C1 segment of cervical spinal cord (tissue), 14 donors: ENCODE data around the gene DLGAP1.
A peak's percentile ranks its signal among the peaks of the same experiment; 100 is the strongest.
"Not testable (repeated sequence)": the region's sequence is repeated elsewhere in the genome, so short reads cannot be mapped to it uniquely, and the experiment has no call there.

Source experiments
- DNase-seq, 14 donors: peaks; one replicate each; lab custom pipeline; 2025; lab: John Stamatoyannopoulos, UW

Gene DLGAP1

DNA sequence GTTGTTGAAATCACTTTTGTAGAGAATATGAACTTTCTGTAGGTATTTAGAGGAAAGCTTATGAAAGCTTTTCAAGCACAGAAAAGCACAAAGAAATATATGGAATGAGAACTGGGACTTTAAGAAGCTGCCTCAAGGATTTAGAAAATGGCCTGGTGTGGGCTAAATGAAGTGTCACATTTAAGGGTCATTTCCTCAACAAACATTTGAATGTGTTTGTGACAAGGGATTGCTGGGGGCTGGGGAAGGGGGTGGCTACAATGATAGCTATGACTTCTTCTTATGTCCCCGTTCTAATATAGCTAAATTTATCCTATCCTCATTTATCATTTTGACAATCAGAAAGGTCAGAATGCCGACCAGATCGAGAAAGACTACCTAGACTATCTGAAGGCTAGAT is 69.2 kb downstream of the DLGAP1 start:
- DNase-seq = no peak

DNA sequence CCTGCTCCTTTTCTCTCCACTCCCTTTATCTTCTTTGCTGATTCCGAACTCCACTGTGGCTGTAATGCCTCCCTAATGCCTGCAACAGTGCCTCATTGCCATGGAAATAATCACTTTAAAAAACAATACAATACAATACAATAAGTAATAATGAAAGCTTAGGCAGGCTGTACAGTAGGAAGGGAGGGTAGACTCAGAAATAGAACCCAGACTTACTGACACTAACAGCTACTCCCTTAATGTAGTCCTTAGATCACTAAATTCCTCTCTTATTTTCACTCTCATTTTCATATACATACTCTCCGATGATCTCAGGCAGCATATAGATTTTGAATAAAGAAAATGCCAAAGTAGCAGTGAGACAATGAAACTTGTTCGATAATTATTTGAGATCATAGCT is 70.2 kb downstream of the DLGAP1 start:
- DNase-seq = no peak

DNA sequence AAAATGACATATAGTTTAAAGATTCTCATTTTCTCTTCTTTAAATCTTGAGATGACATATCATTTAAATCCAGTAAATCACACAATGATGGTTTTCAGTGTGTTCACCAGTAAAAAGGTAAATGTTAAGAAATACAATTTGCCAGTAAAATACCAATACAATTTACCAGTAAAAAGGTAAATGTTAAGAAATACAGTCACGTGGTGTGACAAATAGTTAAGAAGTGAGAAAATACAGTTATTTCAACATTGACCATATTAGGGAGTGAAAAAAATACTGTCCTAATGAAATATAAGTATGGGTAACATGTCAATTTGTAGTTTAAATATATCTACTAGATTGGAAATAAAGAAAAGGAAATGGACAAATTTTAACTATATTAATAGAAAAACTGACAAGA is 80.5 kb downstream of the DLGAP1 start:
- DNase-seq = no peak

DNA sequence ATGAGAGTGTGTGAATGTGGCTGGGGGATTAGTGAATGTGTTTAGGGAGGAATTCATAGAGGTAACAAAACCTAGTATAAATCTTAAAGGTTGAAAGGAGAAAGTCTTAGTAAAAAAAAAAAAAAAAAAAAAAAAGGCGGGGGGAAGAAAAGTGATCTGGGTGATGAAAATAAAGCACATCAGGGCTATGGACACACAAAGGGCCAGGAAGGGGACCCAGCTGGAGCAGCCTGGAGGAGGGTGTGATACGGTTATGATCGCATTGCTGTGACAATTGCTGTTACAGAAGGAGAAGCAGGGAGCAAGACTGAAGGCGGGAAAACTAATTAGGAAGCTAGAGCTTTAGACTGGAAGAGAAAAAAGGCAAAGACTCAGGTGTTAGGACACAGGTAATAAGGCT is 85.4 kb downstream of the DLGAP1 start:
- no peak for DNase-seq

DNA sequence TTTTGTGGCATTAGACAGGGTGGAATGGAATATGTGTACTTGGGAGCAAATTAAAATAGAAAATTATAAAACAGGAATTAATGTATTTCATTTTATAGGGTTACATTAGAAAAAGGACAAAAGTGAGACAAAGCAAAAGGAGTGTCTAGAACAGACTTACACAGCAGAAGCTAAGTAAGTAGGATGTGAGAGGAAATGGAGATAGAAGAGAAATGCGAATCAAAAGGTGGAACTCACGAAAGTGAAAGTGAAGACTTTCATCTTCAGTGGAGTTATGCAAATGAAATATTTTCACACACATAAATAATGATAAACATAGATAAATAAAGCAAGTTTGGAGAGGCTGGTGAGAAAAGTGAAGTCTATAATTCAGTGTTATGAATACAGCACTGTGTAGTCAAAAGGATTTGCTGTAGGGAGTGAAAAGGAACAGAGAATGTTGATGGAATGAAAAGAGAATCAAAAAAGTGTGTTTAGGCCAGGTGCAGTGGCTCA is 94.8 kb downstream of the DLGAP1 start:
- no peak for DNase-seq

DNA sequence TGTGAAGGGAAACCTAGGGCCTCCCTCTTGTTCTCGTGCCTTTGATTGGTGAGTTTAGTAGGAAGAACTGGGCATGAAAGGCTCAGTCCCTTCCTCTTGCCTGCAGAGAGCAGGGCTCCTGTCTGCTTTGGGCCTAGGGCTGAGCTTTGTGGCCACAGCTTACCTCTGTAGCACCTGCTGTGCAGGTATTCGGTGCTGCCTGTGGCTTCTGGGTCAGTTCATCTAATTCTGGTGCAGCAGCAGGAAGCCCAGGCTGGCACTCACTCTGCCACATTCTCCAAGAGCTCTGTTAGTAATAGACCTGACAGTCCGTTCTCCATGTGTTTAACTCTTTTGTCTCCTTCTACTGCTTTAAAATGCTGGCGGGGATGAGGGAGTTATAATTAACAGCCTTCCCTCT is 96.5 kb downstream of the DLGAP1 start:
- peak in 1 of 14 donors; percentile 91 for DNase-seq

DNA sequence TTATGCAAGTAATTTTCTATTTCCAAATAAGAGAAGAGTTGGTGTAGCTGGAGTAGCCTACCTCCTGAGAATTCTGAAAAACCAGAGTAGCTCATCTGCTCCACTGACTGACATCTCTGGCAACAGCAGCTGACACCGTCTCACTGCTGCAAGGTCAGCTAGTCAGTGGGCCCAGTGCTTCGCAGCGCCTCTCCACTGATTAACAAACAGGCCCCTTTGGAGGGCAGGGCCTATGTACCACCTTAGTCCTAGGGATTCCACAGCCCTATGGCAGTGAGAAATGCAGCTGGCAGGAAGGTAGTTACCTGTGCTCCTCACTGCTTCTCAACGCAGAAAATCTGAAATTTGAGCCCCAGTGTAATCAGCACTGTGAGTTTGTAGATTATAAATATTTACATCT is 97.5 kb downstream of the DLGAP1 start:
- DNase-seq = no peak

DNA sequence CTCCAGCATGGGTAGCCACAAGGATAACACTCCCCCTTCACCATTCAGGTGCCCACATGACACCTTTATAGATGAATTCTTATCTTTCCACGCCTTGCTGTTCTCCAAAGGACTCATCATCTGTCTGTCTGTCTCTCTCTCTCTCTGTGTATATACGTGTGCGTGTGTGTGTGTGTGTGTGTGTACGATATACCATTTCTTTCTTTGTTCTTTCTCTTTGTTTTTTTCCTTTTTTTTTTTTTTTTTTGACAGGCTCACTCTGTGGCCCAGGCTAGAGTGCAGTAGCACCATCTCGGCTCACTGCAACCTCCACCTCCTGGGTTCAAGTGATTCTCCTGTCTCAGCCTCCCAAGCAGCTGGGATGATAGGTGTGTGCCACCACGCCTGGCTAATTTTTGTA is 98.2 kb downstream of the DLGAP1 start:
- DNase-seq = no peak

DNA sequence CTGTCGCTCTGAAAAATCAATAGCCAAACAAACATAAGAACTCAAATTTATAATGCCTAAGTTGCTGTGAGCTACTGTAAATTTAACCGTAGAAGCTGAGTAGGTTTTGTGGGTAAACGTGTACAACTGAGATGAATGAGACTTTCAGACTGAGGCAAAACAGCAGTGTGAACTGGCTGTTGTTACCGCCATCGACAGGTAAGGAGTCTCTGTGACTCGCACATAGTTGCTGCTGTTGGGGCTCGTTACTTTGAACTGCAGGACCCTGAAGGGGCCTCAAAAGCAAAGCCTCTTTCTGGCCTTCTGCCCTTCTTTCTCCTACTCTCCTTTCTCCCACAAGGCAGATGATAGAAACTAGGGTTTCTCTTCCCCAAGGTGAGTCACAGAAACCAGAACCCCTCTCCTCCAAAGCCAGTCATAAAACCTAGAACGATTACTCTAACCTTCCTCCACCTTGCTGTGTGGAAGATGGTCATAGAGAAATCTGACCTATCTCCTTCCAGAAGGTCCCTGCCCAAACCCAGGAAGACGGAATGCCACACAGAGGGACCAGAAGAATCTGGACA is 101.2 kb downstream of the DLGAP1 start:
- DNase-seq = no peak

DNA sequence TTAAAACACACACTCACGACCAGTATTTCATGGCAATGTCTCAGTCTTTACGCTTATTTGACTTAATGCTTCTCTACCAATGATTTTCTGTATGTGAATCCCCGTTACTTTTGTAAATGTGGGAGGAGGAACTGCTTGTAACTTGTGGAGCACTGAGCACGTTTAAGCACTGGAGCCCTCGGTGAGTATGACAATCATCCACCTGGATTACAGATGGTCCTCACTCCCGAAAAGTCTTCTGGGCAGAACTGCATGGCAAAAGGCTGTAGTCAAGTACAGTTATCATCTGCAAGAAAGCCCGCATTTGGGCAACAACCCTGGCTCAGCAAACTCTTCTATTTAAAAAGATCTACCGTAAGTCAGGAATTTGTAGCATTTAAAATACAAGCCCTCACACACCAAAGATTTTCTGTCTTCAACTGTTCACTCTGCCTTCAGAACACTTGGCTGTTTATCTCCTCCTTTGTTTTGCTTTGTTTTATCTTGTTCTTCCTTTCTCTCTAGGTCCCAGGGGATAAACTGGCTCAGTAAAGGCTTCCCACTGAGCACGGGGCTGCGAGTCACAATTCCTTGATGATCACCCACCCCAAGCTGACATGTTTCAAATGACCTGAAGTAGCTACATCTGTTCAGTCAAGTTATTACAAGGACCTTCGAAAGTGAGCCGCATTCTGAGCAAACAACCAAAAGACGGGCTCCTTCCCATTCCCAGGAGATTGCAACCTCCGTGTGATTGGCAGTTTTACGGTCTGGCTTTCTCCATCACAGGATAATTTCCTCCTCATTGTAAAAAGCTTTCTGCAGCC is 102.2 kb downstream of the DLGAP1 start:
- DNase-seq = peak in 1 of 14 donors; percentile 67

DNA sequence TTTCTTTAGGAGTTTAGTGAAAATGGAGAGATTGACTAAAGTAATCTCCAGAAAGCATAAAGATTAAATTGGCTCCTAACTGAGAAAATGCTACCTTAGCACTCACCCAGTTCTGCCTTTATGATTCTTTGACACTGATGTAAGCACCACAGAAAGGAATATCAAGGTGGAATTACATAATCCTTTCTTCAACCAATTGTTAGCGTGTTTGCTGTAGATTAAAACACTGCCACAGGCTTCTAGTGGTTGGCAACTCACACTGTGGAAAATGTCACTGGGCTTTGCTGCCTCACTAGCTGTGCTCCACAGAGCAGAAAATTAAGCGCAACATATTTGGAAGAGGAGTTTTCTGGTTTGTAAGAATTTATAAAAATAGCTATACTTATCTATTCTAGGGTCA is 104.1 kb downstream of the DLGAP1 start:
- peak in 1 of 14 donors; percentile 95 for DNase-seq

DNA sequence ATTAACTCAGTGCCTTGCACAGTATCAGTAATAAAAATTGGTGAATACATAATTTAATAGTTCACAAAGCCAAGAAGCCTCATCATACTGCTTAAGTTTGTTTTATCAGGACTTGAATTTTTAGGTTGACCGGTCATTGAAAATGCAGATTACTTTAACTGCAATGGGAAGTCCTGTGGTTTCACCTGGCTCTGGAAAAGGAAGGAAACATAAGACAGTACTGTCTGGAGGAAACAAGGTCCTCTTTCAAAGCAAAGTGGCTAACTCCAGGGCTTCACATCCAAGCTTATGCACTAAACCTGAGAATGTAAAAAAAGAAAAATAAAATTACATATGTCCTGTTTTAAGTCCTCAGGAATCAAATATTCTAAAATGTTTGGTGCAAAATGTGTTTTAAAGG is 119.7 kb downstream of the DLGAP1 start:
- DNase-seq = no peak

DNA sequence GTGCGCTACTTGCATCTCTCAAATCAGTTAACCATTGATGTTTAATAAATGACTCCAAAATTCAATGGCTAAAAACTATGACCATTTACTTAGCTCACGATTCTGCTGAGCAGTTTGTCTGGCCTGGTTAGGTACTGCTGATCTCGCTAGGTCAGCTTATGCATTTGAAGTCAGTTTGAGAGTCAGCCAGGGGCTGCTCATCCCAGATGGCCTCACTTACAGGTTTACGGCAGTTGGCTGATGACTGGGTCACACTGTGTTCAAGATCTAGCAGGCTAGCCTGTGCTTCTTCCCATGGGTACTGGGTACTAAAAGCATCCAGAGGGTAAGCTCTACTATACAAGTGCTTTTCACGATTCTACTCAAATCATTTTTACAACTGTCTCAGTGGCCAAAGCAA is 122.1 kb downstream of the DLGAP1 start:
- peak in 1 of 14 donors; percentile 92 for DNase-seq

DNA sequence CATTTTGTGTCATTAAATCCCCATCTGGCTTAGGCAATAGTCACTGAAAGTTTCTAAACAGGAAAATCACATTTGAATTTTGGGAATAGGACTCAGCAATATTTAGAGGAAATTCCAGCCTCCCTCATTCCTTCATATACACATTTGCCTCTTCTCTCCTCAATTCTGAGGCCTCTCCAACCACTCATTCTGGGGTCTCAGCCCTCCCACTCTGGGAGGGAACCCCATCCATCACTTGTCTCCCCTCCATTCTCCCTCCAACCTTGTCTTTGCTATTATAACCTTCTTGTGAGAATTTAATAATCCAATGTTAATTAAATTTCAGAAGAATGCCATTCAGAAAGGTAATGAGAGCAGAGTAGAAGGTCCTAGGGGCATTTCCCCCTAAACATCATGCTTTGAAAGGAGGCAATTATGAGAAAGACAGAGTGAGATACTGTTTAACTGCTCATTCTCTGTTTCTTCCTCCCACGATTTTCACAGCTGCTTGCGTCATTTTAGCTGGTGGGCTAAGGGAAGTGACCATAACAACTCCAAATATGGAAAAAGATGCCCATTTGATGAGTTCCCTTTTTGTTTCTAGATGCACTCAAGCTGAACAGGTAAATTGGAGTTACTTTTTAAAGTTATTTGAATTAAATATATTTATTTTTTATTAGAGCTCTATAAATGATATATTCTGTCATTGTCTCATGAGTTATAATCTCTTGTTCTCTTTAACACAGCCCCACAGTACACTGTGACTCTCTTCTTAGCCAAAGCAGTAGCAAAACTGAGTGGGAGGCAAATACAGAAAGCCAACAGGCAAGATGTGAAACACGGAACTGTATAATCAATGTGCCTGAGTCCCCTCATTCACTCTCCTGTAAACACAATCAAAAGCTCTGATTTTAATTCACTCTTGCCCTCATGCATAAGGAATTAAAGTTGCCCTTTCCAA is 135.1 kb downstream of the DLGAP1 start:
- no peak for DNase-seq

DNA sequence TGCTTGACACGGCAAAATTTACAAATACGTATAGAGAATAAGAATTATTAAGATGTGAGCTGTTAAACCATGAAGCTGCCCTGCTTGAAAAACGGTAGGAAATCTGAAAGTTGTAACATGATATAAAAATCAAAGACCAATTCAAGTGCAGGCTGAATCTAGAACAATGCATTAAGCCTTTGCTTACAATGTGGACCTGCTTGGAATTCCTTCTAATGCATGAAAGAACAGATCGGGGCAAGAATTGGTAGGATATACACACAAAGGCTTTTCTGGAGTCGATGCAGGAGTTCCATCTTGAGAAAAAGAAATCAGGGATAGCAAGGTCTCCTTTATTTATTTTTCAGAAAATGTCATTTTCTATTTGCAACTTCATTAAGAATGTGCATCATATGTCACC is 136.8 kb downstream of the DLGAP1 start:
- no peak for DNase-seq

DNA sequence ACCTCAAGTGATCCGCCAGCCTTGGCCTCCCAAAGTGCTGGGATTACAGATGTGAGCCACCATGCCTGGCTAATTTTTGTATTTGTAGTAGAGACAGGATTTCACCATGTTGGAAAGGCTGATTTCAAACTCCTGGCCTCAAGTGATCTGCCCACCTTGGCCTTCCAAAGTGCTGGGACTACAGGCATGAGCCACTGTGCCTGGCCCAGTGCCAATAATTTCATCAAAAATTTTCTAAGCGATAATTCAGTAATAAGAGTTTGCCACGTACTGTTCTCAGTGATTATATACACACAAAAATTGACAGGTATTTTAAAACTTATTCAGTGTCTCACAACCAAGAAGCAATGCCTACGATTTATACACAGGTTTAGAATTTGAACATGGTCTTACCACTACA is 143.2 kb downstream of the DLGAP1 start:
- not testable (repeated sequence) for DNase-seq

DNA sequence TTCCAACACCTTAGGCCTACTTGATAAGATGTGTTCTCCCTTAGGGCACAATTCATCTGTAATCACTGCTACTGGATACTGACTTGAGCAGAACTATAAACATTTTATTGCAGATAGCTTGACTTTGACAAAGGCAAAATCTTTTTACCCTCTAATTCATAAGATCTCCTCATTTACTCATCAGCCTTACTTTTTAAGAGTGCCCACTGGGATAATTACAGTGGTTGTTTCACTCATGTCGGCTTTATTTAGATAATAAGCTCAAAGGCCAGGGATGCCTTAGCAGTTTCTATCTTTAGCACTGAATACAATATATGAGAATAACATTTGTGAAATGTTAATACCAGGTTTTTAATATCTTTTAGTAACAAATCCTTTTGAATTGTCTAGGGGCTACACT is 144.0 kb downstream of the DLGAP1 start:
- DNase-seq = no peak

DNA sequence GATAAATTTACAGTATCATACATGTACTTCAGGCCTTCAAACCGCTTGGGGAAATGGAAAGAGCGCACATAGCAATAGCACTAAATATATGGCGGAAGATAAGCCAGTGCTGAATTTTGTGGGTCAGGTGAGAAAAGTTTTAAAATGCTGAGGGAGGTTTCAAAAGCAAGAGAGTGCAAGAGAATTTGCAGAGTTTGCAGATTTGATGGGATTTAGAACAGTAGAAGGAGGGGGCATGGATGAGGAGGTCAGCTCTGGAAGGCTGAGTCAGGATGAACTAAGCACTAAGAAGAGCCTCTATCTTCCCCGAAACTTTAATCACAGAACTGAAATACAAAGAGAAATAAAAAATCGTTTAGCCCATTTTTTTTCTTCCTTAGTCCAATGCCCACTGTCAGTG is 145.9 kb downstream of the DLGAP1 start:
- no peak for DNase-seq

DNA sequence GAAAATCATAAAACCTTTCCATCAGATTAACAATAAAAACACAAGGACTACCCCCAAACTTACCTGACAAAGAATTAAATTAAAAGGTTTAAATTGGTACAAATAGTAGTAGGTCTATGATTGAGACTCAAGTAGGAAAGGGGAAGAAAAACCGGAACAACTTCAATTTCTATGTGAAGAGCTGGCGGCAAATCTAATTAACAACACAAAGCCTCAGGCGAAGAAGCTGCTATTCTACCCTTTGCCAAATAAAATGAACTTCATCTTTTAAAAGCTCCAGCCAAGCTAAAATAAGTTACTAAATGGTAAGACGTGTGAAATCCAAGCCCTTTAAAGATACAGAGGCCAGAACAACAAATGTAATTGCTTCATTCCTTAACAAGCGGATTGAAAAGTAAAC is 146.5 kb downstream of the DLGAP1 start:
- no peak for DNase-seq

DNA sequence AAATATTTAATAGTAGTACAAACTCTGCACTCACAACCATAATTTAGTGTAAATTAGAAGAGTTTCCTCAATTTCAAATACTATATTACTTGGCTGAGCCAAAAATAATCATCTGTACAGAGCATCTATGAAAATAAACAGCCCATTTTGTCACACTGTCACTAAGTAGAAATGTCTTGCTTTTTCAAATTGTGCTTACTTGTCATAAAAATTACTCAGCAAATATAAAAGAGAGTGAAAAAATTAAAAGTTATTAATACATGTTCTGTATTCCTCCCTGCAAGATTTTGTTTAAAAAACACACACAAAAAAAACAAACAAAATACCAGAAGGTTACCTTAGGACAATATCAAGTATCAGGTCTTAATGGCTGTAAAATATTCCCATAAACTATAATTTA is 155.7 kb downstream of the DLGAP1 start:
- DNase-seq = no peak

DNA sequence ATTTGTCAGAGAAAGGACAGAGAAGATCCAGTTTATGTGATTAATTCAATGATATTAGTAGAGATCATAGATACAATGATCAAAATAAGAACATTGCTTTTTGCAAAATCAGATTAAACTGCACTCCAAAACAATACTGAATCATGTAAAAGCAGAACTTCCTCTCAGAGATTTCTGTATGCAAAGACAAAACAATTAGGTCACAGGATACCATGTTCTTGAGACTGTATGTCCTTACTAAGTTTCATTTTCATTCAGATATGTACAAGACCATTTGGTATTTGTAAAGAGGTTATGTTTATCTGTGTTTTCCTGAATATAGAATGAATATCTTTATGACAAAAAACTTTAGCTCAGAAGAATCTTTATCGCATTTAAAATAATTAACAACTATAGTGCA is 161.8 kb downstream of the DLGAP1 start:
- DNase-seq = no peak

DNA sequence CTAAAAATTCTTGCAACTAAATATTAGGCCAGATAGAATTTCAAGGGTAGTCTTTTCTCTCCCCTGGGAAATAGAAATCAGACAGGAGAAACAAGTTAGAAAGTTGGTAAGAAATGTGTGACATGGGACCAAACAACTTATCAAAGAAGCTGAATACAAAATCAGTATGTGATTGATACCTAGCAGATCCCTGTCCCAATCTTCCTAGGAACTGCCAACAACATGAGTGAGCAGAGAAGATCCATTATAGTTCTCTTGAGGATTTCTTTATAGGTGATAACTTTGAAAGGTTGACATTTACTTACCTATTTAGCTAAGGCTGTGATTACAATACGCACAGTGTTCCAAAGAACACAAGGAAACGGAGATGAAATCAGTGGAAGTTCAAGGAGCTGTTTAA is 162.4 kb downstream of the DLGAP1 start:
- DNase-seq = no peak
